CD4-positive, alpha-beta T cell treated with Interferon alpha-2 for 1 hour (primary cell): ENCODE results near the gene FBXW11.
"Not testable (repeated sequence)": the region's sequence is repeated elsewhere in the genome, so short reads cannot be mapped to it uniquely, and the experiment has no call there.

Source experiments
- DNase-seq, 2 donors: peaks; one replicate each; pipeline ENCODE4 v3.0.0-alpha.2; 2020 to 2022

FBXW11 gene

GRCh38 chr5:171979606-171980005 lies 26.8 kb downstream of the FBXW11 start:
- DNase-seq = no peak

- DNase-seq = no peak
These were observed 27.9 kb downstream of the FBXW11 start for GRCh38 chr5:171978519-171978918.

GRCh38 chr5:171978016-171978415 lies 28.4 kb downstream of the FBXW11 start:
- DNase-seq = no peak

DNA sequence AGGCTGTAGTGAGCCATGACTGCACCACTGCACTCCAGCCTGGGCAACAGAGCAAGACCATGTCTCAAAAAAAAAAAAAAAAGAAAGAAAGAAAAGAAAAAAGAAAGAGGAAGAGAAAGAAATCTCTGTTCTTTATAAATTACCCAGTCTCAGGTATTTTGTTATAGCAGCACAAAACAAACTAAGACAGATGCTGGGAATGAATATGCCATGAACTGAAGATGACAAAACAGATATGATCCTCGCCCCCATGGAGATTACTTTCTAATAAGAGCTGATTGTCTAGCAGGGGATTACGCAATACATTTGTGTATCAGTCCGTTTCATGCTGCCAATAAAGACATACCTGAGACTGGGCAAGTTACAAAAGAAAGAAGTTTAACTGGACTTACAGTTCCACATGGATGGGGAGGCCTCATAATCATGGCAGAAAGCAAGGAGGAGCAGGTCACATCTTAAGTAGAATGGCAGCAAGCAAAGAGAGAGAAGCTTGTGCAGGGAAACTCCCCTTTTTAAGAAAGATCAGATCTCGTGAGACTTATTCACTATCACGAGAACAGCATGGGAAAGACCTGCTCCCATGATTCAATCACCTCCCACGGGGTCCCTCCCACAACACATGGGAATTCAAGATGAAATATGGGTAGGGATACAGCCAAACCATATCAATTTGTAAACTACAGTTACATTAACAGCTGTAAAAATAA lies 29.0 kb downstream of the FBXW11 start:
- DNase-seq = not testable (repeated sequence)

DNA sequence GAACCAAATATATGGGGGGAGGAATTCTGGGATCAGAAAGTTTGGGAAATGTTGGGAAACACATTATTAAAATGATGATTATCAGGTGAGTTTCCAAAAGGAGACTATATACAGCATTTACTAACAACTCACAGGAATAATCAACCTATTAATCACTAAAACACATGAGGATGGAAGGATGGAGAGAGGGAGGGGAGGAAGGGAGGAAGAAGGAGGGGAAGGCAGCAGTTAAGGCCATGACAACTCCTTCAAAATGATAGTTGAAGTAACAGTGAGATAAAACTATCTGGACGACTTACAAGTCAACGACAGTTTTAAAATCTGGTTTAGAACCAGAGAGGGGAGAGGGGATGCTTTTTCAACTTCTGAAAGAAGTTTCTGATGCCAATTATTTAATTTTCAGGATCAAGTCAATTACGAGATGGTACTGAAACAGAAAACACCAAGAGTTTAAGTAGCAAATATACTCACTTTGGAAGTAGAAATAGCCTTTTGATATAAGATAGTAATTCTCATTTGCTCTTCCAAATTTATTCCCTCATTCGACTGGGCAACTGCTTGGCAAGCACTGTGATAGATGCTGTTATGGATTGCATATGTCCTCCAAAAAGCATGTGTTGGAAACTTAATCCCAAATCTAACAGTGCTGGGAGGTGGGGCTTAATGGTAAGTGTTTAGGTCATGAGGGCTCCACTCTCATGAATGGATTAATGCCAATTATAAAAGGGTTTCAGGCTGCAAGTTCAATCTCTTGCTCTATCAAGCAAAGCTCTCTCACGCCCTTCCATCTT lies 30.4 kb downstream of the FBXW11 start:
- no peak for DNase-seq

DNA sequence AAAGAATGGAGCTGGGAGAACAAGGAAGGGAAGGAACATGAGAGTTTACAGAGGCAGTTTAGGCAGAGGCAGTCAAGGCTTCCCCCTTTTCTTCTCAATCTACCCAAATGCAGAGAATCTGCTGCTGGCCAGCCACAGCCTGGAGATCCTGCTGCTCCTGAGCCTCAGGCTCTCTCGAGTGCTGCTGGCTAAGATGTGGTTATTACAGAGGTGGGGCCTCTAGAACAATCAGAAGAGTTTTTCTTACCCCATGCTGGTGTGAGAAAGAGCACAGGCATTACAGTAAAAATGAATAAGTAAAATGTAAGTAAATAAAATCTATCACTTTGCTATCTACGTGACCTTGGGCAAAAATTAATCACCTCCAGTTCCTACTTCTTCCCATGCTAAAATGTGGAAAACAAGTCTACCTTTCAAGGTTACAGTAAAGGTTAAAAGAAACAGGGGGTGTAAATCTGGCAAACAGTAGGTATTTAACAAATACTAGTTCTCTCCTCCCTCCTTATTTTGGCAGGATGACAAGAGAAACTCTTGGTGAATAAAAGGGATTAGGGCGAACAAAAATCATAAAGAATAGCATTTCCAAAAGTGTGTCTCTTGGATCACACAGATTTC lies 31.1 kb downstream of the FBXW11 start:
- no peak for DNase-seq

GRCh38 chr5:171970826-171971225 lies 35.6 kb downstream of the FBXW11 start:
- DNase-seq = no peak

- DNase-seq = no peak
These were observed 37.1 kb downstream of the FBXW11 start for GRCh38 chr5:171969288-171969880.

DNA sequence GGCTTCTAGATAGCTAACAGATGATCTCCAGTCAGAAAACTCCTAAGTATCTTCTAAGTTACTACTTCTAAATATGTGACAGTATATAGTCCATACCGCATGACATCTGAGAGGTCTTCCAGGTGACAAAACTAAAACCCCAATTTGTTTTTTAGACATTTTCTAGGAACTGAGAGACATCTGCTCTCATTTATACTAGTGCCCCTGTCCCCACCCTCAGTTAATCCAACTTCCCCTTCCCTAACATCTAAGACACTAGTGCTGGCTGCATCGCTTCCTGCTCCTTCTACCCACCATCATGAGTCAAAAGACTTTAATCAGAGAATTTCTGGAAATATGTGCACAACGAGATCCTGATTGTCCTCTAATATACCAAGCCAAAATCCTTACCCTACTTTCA lies 37.9 kb downstream of the FBXW11 start:
- DNase-seq = no peak

GRCh38 chr5:171966964-171967363 lies 39.5 kb downstream of the FBXW11 start:
- DNase-seq = no peak

DNA sequence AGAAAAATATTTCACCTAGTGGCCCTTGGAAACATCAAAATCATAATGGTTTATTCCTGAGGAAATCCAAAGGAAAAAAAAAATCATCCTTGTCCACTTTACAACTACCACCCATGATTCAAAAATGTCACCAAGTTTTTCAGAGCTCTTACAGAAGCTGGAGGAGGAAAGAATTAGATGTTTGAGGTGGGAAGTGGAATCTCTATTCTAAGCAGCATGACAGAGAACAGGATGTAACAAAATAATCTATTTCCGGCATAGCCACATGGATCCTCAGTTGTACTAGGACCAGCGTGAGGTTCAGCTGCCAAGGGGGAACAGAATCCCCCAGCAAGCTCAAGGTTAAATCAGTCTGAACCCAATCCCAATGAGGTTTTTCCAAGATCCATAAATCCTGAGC lies 40.2 kb downstream of the FBXW11 start:
- DNase-seq = no peak

DNA sequence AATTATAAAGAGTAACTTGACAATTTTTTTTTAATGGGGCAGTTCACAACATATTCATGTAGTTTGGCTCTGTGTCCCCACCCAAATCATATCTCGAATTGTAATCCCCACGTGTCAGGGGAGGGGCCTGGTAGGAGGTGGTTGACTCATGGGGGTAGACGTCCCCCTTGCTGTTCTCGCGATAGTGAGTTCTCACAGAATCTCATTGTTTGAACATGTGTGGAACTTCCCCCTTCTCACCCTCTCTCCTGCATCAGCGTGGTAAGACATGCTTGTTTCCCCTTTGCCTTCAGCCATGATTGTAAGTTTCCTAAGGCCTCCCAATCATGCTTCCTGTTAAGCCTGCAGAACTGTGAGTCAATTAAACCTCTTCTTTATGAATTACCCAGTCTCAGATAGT lies 40.7 kb downstream of the FBXW11 start:
- DNase-seq = peak in 1 of 2 donors; percentile 20

DNA sequence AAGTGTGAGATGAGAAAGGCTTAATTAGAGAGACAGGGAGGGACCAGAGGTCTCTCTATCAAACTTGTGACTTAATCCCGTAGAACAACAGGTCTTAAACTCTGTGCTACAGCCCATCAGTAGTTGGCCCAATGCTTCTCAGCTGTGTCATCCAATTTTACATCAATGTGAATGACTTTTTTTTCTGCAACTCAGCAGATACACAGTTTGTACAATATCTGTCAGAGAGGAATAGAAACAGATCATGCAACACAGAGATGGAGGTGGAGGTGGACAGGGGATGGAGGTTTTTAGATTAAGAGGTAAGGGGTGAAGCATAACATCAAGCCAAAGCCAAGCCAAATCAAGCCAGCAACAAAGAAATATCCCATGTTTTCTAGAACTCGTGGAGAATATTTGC lies 43.0 kb downstream of the FBXW11 start:
- no peak for DNase-seq

DNA sequence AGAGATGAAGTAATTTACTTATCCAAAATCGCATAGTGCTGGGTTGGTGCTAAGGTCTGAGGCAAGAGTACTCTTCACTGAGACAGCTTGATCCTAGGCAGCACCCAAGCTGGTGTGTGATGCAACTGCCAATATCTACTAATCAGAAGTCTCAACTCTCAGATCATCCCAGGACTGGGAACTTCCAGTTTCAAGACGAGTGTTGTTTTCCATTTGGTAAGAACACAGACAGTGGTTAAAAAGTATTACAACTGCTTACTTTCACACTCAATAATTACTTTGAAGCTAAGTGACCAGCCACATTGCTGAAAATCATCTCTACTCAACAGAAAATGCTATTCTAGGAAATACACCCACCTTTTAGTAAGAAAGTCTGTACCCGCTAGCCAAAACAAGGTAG lies 45.3 kb downstream of the FBXW11 start:
- no peak for DNase-seq

- peak in 1 of 2 donors; percentile 18 for DNase-seq
These were observed 48.7 kb downstream of the FBXW11 start for GRCh38 chr5:171957591-171958251.

- DNase-seq = no peak
These were observed 49.4 kb downstream of the FBXW11 start for GRCh38 chr5:171956887-171957495.

DNA sequence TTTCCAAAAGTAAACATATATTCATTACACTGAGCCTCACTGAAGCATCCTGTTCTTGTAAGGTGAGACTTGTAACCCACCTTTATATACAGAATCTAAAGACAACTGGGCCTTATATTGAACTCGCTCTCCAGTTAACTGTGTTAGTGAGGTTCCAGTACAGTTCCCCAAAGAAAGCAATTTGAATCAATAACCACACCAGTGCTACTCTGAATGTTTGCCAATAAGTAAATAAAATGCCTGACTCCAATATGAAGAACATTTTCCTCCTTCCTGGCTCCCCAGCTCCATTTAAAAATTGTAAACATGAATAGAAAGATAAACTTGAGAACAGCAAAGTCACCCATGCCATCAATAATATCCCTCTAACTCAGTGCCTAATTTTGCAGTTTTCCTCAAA lies 50.1 kb downstream of the FBXW11 start:
- no peak for DNase-seq

- DNase-seq = no peak
These were observed 50.7 kb downstream of the FBXW11 start for GRCh38 chr5:171955761-171956160.

DNA sequence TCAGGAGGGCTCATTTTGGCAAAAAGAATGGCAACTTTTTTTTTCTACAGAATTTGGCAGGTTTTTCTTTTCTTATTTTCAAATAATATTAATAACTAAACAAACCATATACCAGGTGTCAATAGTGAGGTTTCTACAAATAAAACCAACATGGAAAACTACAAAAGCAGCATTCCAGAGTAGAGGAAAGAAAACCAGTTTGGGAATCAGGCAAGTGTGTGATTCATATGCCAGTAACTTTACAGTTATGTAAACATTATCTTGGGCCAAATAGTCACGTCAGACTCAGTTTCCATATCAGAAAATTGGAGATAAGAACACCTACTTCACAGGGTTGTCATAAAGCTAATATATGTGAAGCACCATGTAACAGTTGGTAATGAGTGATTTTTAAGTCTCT lies 51.7 kb downstream of the FBXW11 start:
- DNase-seq = no peak

DNA sequence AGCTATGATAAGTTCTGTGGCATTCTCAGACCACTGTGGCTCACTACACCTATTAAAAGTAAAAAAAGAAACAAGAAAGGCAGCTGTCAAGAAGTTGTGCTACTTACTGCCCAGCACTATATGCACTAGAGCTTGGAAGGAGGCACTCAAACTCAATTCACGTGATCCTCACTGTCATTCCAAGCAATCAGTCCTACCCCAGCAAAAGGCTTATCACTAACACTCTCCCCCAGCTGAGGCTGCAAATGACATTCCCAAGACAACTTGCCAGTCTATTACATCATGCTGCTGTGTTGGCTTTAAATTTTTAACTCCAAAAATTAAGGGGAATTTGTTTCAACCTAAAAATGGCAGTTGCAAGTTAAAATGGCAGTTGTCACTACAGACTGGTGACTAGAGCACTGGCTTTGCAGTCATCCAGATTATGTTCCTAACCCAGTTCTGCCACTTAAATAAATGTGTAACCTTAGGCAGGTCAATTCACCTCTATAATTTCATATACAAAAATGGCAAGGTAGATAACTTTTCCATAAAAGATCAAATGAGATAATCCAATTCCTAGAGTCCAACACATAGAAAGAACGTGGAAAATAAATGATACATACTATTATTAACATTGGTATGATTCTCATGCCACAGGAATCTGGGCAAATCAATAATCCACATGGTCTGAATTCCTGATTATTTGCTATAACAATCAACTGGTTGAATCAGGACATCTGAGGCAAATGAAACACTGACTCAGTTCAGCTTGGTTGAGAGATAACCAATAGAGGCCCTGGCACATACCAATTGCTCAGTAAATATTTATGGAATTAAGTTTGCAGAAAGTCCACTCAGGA lies 52.4 kb downstream of the FBXW11 start:
- no peak for DNase-seq

- no peak for DNase-seq
These were observed 54.4 kb downstream of the FBXW11 start for GRCh38 chr5:171952021-171952420.

DNA sequence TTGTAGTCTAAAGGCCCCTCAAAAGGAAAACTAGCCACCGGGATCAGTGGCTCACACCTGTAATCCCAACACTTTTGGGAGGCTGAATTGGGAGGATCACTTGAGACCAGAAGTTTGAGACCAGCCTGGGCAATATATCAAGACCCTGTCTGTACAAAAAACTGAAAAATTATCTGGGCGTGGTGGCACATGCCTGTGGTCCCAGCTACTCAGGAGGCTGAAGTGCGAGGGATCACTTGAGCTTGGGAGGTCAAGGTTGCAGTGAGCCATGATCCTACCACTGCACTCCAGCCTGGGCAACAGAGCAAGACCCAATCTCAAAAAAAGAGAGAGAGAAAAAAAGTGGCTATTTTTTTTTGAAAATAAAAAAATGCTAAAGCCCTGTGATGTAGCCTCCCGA lies 55.2 kb downstream of the FBXW11 start:
- DNase-seq = no peak
